ENCODE results near the gene MAP3K4. TPM values are rescaled to one million over a fixed set of nuclear protein-coding genes. Genes with fewer than 3 reads are reported as not detected.
A peak's percentile ranks its signal among the peaks of the same experiment; 100 is the strongest.
"Not testable (repeated sequence)": the region's sequence is repeated elsewhere in the genome, so short reads cannot be mapped to it uniquely, and the experiment has no call there.

Gene MAP3K4
- total RNA-seq, 1 experiment from 2014 or later = 24.5 TPM

DNA sequence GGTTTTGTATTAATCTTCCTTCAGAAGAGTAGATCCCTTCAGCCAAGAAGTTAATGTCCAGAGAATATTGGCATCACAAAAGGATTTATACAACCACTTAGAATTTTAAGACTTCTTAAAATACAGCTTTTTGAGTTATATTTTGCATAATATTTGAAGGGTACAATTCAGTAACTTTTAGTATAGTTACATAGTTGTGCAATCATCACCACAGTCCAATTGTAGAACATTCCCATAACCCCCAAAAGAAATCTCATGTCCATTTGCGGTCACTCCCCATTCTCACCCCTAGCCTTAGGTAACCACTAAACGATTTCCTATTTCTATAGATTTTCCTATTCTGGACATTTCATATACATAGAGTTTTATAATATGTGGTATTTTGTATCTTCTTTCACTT is 126.4 kb downstream of the MAP3K4 start:
- DNase-seq (ENCODE audit: low read depth) = no peak

DNA sequence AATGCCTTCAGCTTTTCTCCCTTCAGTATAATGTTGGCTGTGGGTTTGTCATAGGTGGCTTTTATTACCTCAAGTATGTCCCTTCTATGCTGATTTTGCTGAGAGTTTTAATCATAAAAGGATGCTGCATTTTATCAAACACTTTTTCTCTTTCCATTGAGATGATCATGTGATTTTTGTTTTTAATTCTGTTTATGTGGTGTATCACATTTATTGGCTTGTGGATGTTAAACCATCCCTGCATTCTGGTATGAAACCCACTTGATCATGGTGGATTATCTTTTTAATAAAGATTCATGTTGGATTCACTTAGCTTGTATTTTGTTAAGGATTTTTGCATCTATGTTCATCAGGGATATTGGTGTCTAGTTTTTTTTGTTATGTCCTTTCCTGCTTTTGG is 131.8 kb downstream of the MAP3K4 start:
- not testable (repeated sequence) for DNase-seq (ENCODE audit: low read depth)

DNA sequence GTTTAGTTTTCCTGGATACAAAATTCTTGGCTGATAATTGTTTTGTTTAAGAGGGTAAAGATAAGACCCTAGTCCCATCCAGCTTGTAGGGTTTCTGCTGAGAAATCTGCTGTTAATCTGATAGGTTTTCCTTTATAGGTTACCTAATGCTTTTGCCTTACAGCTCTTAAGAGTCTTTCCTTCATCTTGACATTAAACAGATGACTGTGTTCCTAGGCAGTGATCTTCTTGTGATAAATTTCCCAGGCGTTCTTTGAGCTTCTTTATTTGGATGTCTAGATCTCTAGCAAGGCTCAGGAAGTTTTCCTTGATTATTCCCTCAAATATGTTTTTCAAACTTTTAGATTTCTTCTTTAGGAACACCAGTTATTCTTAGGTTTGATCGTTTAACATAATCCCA is 134.0 kb downstream of the MAP3K4 start:
- DNase-seq (ENCODE audit: low read depth) = no peak

DNA sequence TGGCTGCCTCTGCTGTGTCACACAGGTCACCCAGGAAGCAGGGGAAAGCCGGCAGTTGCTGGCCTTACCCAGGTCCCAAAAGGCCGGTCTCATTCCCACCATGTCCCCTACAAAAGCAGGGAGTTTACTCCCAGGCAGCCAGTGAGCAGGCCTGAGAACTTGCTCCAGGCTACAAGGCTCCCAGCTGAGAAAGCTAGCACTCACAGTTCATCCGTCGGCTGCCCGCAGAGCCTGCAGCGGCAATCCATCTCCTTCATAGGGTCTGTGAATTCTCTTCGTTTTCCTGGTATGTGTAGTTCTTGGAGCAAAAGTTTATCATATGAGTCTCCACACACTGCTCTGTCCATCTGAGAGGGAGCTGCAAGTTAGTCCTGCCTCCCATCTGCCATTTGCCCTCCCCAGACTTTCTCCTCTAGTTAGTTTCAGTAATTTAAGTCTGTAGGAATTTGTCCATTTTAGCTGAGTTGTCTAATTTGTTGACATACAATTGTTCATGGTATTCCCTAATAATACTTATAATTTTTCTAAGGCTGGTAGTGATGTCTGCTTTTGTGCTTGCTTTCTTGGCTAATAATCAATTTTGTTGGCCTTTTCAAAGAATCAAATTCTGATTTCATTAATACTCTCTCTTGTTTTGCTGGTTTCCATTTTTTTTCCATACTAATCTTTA is 135.6 kb downstream of the MAP3K4 start:
- no peak for DNase-seq (ENCODE audit: low read depth)

DNA sequence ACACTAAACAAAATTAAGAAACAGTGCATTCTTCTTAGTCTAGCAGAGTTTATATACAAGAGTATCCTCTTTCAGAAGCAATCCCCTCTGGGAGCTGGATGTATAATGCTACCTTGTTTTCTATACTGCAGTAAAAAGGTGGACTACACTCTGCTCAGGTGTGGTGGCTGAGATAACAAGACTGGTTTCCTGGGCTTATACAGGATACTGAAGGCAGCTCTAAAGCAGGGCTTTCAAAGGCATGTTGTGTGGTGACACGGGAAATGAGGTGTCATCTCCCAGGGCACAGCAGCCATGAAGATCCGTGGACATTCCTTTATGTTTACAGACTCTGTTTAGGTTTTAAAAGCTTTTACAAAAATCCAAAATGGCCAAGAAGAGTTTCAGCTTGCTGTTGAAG is 136.7 kb downstream of the MAP3K4 start:
- DNase-seq (ENCODE audit: low read depth) = no peak

DNA sequence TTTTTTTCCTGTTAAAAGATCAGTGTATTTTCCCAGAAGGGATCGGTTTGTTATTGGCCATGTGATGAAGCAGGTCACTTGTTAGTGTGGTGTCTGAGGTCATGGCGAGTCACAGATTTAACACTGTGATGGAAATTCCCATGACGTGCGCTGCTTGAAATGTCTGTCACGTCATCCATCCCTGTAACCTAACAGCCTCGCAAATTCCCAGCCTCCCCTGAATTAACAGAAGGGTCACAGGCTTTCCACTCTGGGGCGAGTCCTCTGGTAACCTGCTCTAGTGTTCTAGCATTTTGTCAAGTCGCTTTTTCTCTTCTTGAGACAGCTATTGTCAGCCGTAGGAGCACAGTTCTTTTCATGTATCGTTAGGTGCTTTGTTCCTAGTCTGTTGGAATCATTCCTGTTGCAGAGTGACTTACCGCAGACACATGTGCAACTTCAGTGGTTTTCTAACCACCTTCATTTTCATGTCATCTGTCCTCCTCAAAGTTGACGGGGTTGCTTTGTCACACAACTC is 137.2 kb downstream of the MAP3K4 start:
- DNase-seq (ENCODE audit: low read depth) = peak; percentile 78

DNA sequence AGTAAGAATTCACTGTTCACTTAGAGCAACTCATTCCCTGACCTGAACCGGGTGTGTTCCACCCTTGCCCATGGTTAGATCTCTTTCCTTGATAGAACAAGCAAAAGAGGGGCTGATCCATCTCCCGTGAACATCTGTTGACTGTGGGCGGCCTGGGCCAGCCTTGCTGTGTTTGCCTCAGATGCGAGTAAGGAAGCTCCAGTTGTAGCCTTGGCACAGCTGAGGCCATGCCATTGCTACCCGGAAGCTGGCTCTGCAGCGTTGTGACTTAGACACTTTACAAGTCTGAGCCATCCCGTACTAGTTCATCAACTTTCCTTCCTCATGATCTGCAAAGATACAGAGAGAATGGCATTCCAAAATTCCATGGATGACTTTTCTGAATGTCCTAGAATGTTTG is 139.0 kb downstream of the MAP3K4 start:
- DNase-seq (ENCODE audit: low read depth) = no peak

DNA sequence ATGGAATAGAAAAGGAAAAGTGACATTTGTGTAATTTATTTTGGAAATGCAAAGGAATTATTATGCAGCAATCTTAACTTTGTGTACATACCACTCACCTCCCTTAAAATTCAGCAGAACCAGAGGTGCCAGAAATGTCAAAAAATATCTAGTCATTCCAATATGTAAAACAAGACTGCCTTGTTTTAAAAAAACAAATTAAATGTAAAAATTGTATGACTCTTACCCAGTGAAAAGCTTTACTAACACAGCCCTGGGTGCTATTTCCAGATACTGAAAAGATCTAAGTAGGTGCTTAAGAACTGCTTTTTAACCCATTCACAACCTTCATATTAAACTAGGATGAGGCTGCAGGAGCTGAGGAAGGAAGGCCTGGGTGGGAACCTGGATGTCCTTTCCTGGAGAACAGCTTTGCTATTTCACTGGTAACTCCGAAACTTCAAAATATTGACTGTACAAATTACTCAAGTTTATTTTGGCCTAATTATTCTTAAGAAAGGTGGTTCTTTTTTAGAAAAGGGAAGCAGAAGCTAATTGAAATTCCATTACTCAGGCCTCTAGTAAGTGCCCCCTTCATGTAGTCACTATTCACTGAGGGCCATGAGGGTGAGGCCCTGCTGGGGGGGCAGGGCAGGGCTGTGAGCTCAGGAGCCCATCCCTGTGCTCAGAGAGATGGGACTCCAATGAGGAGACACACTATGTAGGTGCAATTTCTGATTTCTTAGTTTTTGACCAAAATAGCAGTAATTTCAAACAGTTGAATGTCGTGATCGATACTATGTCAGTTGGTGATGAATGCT is 139.6 kb downstream of the MAP3K4 start:
- DNase-seq (ENCODE audit: low read depth) = no peak

DNA sequence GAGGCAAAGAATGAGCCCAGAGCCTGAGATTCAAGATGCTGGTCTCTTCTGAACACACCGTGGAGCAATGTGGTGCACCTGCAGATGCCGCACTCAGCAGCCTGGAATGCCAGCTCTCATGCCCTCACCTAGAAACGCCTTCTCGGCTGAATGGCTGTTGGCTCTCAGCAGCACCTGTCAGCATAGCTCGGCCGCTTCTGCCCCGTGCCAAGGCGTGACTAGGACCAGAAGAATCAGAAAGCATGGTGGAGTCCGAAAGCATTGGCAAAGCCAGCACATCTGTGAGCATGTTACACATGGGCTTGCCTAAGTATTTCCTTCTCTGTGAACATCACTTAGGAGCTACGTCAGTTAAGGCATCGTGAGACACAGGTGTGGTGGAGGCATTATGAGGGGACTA is 140.8 kb downstream of the MAP3K4 start:
- DNase-seq (ENCODE audit: low read depth) = no peak

DNA sequence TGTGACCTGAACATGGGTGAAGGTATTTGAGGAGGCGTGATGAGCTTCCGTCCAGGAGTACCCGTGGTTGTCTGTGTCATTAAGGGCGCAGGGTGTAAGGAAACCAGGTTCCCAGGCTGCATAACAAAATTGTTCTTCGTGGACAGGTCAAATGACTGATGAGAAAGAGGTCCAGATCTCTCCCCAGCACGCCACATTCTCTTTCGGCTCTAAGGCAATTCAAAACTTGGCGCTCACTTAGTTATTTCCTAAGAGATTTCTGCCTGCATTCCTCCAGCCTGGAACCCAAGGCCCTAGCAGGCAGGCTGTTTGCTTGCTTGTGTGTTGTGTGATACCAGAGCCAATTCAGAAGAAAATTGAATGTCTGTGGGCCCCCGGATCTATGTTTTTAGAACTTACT is 142.4 kb downstream of the MAP3K4 start:
- DNase-seq (ENCODE audit: low read depth) = no peak

DNA sequence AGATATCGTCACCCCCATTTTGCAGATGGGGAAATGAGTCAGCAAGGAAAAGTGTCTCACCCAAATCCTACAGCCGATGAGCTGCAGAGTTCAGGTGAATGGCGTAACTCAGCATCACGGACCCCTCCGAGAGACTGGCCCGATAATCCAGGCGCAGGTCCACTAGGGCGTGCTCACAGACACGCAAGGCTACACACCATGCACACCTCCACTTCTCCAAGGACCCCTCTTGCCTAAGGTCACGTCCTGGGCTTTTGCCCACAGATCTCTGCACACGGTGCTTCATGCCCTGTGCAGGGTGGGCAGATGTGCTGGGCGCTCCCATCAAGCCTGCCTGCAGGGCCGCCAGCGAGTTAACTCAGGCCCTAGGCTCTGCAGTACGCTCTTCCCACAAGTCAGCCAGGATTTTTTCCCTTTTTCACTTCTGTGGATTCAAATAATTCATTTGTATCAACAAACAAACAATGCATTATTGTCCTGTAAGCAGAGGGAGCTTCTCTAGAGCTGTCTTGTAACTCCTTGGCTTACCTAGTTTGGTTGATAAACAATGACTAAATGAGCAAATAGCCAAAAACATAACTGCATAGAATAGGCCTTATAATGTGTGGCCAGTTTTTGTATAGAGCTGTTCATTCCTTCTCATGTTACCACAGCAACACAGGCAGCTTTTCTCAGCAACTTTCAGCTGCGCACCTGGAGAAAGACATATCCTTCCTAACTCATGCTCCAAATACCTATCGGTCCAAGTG is 143.2 kb downstream of the MAP3K4 start:
- DNase-seq (ENCODE audit: low read depth) = no peak

DNA sequence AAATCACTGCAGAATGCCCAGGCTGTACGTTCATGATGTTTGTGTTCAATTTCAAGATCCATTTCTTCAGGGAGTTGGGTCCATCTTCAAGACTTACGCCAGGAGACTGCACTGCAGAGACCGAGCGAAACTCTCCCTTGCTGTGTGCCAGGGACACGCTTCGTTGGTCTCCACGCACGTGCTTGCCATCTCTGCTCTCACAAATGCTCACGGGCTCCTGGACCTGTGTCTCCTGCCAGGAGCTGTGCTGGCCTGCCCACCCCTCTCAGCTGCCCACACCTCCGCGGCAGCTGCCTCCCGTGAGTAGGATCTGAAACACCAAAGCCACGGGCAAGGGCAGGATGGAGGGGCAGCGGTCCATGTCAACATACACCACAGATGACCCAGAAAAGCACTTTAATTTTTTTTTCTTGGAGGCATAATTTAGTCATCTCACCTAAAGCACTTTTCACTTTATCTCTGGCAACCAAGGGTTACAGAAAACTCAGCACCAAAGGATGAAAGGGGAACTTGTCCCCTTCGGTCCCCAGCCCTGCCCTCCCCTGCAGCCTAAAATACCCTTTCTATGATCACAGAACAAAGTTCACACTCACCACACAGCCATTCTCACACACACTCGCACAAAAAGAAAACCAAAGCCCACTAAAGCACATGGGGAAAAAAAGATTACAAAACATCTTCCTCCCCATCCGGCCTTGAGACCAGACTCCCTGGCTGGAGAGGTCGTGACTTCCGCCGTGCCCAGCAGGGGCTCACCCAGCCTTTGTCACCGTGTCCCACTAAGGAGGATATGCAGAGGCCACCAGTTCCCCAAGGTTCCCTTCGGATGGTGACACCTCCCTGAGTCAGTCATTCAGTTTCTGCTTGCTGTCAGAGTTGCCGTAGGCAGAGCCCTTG is 144.4 kb downstream of the MAP3K4 start:
- DNase-seq (ENCODE audit: low read depth) = no peak

DNA sequence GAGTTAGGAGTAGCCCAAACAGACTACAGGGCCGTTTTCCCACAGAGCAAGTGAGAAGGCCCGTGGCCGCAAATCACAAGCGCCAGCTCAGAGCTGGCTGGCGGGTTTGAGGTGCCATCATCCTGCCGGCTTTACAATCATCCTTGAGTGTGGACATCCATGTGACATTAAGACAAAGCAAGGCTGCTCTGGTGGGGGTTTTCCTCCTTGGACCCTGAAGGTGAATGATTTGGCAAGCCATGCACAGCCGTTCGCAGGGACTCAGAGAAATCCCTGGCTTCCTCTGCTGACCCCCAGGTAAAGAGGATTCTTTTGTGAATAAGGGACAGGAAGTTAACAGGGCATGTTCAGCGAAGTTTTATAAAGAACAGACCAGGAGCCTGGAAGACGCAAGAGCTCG is 145.1 kb downstream of the MAP3K4 start:
- DNase-seq (ENCODE audit: low read depth) = no peak

DNA sequence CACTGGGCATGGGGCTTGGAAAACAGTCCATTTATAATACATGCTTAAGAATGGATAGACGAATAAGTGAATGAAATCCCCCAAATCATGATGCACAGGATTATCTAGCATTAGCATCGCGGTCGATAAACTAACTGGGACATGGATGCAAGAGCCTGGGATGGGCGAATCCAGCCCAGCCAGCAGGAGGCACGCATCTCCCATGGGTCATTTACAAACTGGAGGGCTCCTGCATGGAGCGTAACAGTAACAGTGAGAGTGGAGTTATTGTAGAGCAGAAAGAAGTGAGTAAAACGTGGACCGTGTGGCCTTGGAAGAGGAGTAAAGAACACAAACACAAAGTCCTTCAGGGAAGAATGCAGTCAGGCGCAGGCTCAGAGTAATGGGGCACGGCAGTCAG is 145.8 kb downstream of the MAP3K4 start:
- no peak for DNase-seq (ENCODE audit: low read depth)

DNA sequence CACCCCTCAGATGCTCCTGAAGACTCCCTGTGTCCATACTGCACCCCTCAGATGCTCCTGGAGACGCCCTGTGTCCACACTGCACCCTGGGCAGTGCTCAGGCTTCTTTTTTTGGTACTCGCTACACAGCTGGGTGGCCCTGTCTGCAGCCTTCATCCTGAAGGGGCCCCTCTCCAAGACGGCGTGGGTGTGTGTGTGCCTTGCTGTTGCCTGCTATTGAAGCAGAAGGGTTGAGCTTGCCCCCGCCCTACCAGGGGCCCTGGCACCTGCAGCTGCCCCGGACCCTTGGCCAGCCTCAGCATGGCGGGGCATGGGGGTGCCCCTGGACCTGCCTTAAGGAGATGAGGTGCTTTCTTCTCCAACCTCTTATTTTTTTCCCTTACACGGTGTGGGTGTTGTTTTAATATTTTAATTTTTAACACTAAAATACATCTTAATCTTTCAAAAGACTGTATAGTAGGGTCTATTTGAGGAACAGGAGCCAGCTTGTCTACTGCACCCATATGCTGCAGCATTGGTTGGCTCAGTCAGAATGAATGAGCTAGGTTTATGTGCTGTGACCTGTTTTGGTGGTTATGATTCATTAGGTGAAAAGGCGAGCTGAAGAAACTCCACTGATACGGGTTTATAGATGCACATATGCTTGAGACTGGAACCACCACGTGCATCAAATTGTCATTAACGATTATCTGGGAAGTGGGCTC is 146.4 kb downstream of the MAP3K4 start:
- DNase-seq (ENCODE audit: low read depth) = peak; percentile 26

DNA sequence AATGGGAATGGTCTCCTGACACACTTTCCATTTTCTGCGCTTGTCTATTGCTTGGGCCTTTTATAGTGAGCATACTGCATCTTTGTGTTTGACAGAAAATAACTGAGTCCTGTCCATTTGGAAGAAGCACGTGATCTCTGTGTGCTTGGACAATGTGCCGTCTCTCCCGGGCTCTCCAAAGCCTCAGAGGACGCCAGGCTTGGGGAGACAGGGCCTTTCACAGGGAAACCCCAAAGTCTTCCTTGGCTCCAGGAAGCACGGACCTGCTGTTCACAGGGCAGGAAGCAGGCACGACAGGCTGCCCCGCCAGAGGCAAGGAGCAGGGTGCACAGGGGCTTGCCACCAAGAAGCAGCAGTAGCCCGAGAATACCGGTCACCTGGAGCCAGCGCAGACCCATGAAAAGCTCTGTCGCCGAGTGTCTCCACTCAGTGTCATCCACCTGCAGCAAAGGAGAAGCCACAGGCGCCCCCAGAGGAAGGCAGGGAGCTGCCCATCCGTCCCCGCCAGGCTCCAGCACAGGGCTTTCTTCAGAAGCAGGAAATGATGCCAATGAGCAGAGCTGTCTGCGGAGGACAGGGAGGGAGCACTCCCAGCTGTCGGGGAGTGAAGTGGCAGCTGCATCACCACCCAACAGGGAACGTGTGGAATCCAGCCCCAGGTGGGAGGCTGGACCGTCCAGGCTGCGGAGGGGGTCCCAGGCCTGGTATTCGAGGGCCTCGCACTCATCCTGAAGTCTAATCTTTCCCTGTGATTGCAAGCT is 147.2 kb downstream of the MAP3K4 start:
- no peak for DNase-seq (ENCODE audit: low read depth)

DNA sequence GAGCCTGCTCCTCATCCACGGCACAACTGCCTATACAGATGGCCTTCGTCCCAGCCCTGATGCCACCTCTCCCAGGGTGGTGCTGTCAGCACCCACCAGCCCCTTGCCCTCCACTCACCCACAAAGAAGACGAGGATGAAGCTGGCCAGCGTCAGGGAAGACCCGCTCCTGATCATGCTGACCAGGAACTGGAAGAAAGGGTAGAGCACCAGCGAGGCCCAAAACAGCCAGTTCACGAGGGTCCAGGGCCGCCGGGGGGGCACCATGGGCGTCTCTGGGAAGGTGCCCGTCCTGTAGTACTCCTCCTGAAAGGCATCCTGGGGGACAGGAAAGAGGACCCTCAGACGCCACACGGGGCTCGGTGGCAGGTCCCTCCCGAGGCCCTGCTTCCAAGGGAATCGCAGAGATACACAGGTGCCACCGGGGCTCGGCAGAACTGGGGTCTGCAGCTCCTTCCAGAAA is 147.8 kb downstream of the MAP3K4 start:
- no peak for DNase-seq (ENCODE audit: low read depth)

DNA sequence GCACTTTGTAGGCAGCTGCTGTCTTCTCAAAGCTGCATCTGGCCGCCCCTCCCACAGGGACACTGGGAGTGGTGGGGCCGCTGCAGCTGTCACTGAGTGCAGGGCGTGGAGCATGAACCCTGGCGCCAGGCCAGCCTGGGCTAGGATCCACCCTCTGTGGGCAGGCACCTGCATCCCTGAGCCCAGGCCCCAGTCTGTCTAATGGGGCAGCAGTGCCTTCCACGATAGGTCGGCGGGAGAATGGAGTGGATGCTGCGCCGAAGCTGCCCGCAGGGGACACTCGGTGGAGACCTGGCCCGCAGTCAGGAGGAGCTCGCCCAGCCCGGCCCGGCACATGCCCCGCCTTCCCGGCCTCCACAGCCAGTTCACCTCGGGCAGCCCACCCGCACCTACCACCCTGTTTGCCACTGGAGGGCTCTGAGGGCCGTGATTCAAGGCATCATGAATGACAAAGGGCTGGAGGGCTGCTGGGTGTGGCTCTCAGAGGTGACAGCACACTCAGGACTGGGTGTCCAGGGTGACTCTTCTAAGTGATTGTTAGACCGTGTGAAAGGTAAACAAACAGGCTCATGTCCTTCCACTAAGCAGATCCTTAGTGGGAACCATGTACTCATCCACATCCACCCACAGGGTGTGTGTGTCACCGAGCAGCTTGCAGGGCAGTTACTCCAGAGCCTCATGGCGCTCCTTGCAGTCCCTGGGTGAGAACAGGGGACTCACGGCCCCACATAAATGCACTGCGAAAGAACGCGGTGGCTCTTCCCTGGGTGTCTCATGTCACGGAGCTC is 148.4 kb downstream of the MAP3K4 start:
- DNase-seq (ENCODE audit: low read depth) = no peak

DNA sequence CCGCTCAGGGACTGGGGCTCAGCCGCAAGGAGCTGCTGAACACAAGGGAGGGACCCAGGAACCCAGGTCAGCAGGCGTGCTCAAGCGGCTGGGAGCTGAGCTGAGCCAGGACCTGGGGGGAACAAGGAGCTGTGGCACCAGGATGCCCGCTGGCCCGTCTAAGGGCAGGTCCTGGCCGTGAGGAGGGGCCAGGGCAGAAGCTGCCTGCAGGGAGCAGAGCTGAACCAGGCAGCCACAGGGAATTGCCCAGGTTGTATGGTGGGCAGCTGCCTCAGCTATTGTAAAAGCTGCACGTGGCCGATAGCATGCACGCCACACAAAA is 148.9 kb downstream of the MAP3K4 start:
- DNase-seq (ENCODE audit: low read depth) = no peak

All from HT1080 (cell line).